Keratinocyte (primary cell): Measurements from ENCODE around the gene MICAL2.

Experiments
- CTCF ChIP-seq, 3 experiments: IDR thresholded peaks in 1 of 3; conservative IDR thresholded peaks in 1 of 3; optimal IDR thresholded peaks in 1 of 3; 2 replicates in 2 of 3; 3 replicates in 1 of 3; pipeline versions ENCODE3 to v1.5.1; 2011; ENCODE audit warnings: low read length in 3 of 3, mild to moderate bottlenecking in 3 of 3, moderate library complexity in 2 of 3, control low read depth in 1 of 3, inconsistent platforms in 1 of 3; ENCODE audit not compliant: insufficient read depth in 2 of 3; ENCODE audit errors: extremely low read depth in 1 of 3
- EZH2 ChIP-seq: IDR thresholded peaks from one replicate; pipeline ENCODE4 v1.6.1; 2012; ENCODE audit warnings: inconsistent platforms, mild to moderate bottlenecking, low read length, moderate library complexity

- TF ChIP-seq CTCF (optimal IDR thresholded peaks at IDR 0.05 in 1 of 3, IDR thresholded peaks at IDR 0.05 in 1 of 3, conservative IDR thresholded peaks at IDR 0.05 in 1 of 3; ENCODE audit: extremely low read depth in 1 of 3, insufficient read depth in 2 of 3, low read length in 3 of 3) (peak in 1 of 3 experiments; percentile 50), EZH2 (no peak)
These were observed 79.3 kb downstream of the MICAL2 start for GRCh38 chr11:12189543-12190235.
